Measurements from ENCODE around the gene EARS2. TPM values are rescaled to one million over a fixed set of nuclear protein-coding genes. Genes with fewer than 3 reads are reported as not detected.

The EARS2 gene
- total RNA-seq, 1 experiment from 2014 or later: 50.1 TPM

DNA sequence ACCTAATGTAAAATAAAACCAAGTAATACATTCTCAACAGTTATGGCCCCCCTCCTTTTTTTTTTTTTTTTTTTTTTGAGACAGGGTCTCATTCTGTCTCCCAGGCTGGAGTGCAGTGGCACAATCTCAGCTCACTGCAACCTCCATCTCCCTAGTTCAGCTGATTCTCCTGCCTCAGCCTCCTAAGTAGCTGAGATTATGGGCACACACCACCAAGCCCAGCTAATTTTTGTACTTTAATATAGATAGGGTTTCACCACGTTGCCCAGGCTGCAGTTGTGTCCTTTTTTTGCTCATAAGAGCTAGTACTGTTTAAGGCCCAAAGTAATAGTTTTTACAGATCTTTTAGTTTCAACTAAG is 18.3 kb downstream of the EARS2 start:
- H3K79me2 ChIP-seq (ENCODE audit: insufficient read depth, low read length): no peaks in the 10 kb centered on the region
- no peak overlapping the region for H3T11ph ChIP-seq (ENCODE audit: low read length)
- Mint-ChIP-seq H3K9me3 (no peaks in the 10 kb centered on the region), H3K36me3 (ENCODE audit: insufficient read depth in 1 of 3, low read depth in 3 of 3) (peaks cover 27 to 79% (median 52%) of the 10 kb centered on the region in 3 experiments; a peak in 6 of 7 replicates), H3K27me3 (ENCODE audit: low read depth) (no peaks in the 10 kb centered on the region), H3K4me1 (no peaks in the 10 kb centered on the region), H3K4me3 (no peak overlapping the region), H3K27ac (peak overlapping the region in 1 of 3 experiments; percentile 82; a peak in 2 of 7 replicates)
- no peaks in the 10 kb centered on the region for H3K79me1 ChIP-seq (ENCODE audit: insufficient read depth, low read depth, low read length, poor library complexity, severe bottlenecking)
- H3K4me2 ChIP-seq (ENCODE audit: insufficient read depth, insufficient read length, low read length): no peak overlapping the region
- no peaks in the 10 kb centered on the region for H3K4me1 ChIP-seq (ENCODE audit: insufficient read depth, low read length)
- H2BK15ac ChIP-seq (ENCODE audit: low read depth, low read length): no peak overlapping the region
- H4K91ac ChIP-seq (ENCODE audit: insufficient read length, low read depth, low read length): no peak overlapping the region
- H3K4ac ChIP-seq (ENCODE audit: low read depth, low read length): no peak overlapping the region
- no peak overlapping the region for H3K23ac ChIP-seq (ENCODE audit: insufficient read length, low read depth, low read length)
- no peak overlapping the region for H2BK5ac ChIP-seq (ENCODE audit: insufficient read length, low read length)
- TF ChIP-seq, protein P1, sequence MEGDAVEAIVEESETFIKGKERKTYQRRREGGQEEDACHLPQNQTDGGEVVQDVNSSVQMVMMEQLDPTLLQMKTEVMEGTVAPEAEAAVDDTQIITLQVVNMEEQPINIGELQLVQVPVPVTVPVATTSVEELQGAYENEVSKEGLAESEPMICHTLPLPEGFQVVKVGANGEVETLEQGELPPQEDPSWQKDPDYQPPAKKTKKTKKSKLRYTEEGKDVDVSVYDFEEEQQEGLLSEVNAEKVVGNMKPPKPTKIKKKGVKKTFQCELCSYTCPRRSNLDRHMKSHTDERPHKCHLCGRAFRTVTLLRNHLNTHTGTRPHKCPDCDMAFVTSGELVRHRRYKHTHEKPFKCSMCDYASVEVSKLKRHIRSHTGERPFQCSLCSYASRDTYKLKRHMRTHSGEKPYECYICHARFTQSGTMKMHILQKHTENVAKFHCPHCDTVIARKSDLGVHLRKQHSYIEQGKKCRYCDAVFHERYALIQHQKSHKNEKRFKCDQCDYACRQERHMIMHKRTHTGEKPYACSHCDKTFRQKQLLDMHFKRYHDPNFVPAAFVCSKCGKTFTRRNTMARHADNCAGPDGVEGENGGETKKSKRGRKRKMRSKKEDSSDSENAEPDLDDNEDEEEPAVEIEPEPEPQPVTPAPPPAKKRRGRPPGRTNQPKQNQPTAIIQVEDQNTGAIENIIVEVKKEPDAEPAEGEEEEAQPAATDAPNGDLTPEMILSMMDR (conservative IDR thresholded peaks at IDR 0.05): no peak
- no peak overlapping the region for H3K9ac ChIP-seq (ENCODE audit: extremely low read depth, insufficient read length, low read length)
- H3K14ac ChIP-seq (ENCODE audit: insufficient read depth, low read length): no peak overlapping the region
- H2BK20ac ChIP-seq (ENCODE audit: low read depth, low read length, poor library complexity, severe bottlenecking): no peak overlapping the region
- H2BK120ac ChIP-seq (ENCODE audit: low read depth, low read length, poor library complexity, severe bottlenecking): no peak overlapping the region
- H4K5ac ChIP-seq (ENCODE audit: insufficient read length, low read depth, low read length): no peak overlapping the region
- no peak overlapping the region for H2AFZ ChIP-seq (ENCODE audit: low read length)
- H4K8ac ChIP-seq (replicated peaks; ENCODE audit: insufficient read length, low read depth, low read length): no peak overlapping the region
- no CpG with 5 or more reads among the region's 1 CpG for WGBS (ENCODE audit: extremely low coverage, insufficient read length, low lambda C conversion rate)
- no peak overlapping the region for H3K56ac ChIP-seq (ENCODE audit: insufficient read length, low read depth, low read length)
- no peaks in the 10 kb centered on the region for H3K23me2 ChIP-seq (ENCODE audit: insufficient read length, low read depth, low read length, poor library complexity, severe bottlenecking)
- no peak overlapping the region for H3K27ac ChIP-seq (ENCODE audit: insufficient read length, low read depth, low read length)
- no peak overlapping the region for H2BK12ac ChIP-seq (ENCODE audit: insufficient read length, low read depth, low read length)
- no peaks in the 10 kb centered on the region for H4K20me1 ChIP-seq (ENCODE audit: control insufficient read depth, insufficient read depth, insufficient read length)
- H3K18ac ChIP-seq (ENCODE audit: insufficient read length, low read depth, low read length): no peak overlapping the region
- no peaks in the 10 kb centered on the region for H3K9me3 ChIP-seq (ENCODE audit: control insufficient read depth, low read depth, low read length)
- no peaks in the 10 kb centered on the region for H3K27me3 ChIP-seq (ENCODE audit: insufficient read depth, low read length)
- no peak overlapping the region for H2AK5ac ChIP-seq (ENCODE audit: insufficient read length, low read length)
- no peak for DNase-seq

All from H9 (cell line).